ENCODE results near the gene RERE. TPM values are rescaled to one million over a fixed set of nuclear protein-coding genes. Genes with fewer than 3 reads are reported as not detected.
"Not testable (repeated sequence)": the region's sequence is repeated elsewhere in the genome, so short reads cannot be mapped to it uniquely, and the experiment has no call there.

Gene RERE
- total RNA-seq, 1 donor from 2014 or later = 141 TPM

DNA sequence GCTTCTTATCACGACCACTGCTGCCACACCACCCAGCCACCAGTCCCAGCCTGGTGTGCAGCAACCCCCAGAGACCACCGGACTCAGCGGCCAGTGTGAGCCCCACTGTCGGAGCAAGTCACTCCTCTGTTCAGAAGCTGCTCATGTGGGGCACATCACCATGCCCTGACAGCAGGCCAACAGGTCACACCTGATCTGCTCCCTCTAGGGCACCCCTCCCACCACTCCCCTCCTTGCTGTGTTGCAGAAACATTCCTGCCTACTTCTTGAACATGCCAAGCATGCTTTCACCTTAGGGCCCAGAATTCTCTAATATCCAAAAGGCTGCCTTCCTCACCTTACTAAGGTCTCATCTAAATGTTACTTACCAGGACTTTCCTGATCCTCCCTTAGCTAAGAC is 353.1 kb downstream of the RERE start:
- no peak for DNase-seq (ENCODE audit: extremely low read depth, low read depth, low spot score)

- DNase-seq (ENCODE audit: extremely low read depth, low read depth, low spot score) = peak; percentile 41
Measured at GRCh38 chr1:8463144-8463927, 354.1 kb downstream of the RERE start.

DNA sequence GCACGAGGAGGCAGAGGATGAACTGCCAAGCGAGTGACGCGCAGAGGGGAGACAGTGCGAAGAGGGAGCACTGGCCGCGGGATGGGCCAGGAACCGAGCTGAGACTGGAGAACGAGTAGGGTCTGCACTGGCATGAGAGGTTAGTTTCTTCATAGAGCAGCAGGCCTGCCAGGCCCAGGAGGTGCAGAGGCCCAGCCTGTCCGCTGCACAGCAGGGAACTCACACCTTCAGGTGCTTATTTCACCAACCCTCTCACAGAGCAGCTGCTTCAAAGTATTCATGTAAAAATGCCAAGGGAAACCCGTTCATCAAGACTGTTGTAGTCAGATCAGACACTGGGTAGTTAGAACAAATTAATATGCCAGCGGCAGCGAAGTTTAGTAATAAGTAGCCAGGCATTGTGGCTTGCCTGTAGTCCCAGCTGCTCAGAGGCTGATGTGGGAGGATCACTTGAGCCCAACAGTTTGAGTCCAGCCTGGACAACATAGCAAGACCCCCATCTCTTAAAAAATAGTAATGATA is 355.0 kb downstream of the RERE start:
- DNase-seq (ENCODE audit: extremely low read depth, low read depth, low spot score) = no peak

GRCh38 chr1:8461351-8462110 is 355.9 kb downstream of the RERE start:
- DNase-seq (ENCODE audit: extremely low read depth, low read depth, low spot score) = no peak

- DNase-seq (ENCODE audit: extremely low read depth, low read depth, low spot score) = no peak
Measured at GRCh38 chr1:8460784-8461183, 356.7 kb downstream of the RERE start.

DNA sequence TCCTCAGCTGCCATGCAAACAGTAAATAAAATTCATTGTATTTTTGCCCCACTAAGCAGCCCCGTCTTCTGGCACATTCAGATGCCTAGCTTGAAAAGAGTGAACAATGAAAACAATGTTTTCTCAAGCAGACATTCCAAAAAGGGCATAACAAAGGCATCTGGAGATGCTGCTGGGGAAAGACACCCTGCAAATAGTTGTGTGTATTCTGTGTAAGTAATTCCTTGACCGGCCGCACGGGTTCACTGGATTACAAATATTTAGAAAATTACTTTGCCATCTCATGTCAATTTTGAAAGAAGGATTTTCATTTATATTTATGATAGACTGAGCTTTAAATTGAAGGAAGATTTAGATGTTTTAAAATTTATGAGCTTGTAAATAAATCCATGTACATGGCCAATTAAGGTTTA is 357.3 kb downstream of the RERE start:
- DNase-seq (ENCODE audit: extremely low read depth, low read depth, low spot score) = no peak

DNA sequence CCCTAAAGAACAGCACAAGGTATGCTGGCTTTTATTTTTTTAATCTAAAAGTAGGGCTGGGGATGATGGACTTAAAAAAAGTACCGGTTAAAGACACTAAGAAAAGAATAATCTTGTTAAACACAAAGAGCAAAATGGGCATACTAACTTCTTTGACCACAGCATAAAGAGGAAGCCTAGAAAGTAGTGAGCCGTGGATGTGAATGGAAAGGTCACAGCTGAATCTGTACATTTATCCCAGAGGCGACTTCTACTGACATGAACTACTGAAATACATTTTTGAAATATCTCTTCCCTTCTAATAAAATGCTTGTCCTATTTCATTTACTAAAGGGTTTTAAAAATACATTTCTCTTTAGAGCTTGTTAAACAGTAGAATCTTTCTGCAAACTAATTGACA is 358.8 kb downstream of the RERE start:
- no peak for DNase-seq (ENCODE audit: extremely low read depth, low read depth, low spot score)

GRCh38 chr1:8457760-8458381 is 359.6 kb downstream of the RERE start:
- no peak for DNase-seq (ENCODE audit: extremely low read depth, low read depth, low spot score)

DNA sequence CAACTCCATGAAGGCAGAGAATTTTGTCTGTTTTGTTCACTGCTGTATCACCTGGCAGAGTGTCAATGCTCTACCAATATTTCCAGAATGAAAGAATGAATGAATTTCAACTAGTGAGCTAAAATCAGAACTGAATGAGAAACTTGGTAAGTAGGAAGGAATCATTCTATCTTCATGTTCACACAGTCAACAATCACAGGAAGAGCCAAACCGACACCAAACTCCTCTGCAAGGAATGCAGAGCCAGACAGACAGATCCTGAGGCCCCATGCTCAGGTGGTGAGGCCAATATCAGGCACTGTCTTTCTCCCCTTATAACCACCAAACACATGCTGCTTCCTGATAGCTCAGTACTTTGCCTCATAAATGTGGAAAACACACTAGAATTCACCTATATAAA is 360.4 kb downstream of the RERE start:
- DNase-seq (ENCODE audit: extremely low read depth, low read depth, low spot score) = no peak

GRCh38 chr1:8456308-8456912 is 361.0 kb downstream of the RERE start:
- DNase-seq (ENCODE audit: extremely low read depth, low read depth, low spot score) = no peak

DNA sequence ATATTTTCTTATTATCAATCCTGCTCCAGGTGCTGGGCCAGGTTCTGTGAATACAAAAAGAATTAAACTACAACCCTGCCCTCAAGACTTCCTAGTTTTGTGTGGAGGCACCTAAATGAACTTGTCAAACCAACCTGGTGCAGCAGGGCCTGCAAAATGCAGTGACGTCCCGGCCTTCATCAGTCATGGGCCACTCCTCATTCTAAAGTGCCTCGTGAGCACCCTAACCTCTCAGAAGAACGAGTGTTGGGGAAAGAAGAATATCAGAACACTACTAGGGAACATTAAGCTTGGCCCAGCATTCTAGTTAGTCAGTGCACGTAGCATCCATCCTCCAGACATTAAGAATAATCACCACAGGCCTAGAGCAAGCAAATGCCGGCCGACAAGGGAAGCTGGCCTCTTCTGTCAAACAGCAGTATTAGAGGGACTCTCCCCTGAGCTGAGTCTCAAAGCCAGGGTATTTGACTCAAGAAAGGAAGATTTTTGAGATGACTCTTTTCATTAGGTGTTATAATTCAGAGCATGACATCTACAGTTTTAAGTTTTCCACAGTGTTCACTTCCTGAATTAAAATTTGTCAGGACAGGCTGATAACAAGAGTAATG is 361.6 kb downstream of the RERE start:
- DNase-seq (ENCODE audit: extremely low read depth, low read depth, low spot score) = no peak

DNA sequence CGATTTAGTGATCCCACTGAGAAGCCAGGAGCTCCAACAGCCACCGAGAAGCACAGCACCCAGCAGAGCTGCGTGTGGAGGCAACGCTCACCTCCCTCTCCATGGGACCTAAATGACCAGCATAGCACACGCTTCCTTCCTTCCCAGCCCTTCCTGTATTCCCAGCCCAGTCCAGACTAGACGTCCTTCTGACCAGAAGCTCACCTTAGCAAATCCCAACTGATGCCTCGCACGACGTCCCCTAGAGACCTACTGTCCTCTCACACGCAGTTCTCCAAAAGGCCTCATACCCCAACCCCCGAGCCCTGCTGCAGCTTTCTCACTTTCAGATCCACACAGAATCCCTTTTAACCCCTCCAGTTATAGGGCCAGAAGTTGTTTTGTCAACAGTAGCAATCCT is 367.1 kb downstream of the RERE start:
- DNase-seq (ENCODE audit: extremely low read depth, low read depth, low spot score) = no peak

DNA sequence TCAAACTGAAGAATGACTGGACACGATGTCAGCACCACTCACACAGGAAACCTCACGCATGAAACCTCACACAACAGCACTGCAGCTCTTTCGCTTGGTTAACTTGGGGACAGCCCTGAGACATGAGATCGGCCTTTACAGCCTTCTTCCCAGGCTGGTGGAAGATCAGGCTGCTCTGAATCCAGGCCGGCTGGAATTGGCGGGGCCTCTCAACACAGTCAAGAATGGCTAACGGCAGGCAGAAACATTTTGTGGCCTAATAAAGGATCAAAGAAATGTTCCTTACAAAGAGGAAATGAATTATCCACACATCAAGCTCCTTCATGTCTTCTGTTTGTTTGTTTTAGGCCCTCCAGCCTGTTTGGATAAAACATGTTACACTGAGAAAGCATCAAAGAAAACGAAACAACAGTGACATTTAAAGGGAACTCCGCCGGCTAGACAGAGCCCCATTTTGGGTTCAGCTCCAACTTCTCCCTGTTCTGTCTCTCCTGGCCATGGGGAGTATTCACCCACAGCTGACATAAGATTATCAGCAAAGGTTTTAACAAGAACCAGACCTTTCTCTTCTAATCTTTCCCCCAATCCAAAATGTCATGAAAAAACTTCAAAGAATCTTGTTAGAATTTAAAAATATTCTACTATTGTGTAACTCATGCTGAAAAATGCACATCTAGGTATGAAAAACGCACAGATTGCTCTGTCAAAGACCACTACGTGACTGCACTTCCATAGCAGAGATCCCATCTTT is 368.4 kb downstream of the RERE start:
- no peak for DNase-seq (ENCODE audit: extremely low read depth, low read depth, low spot score)

DNA sequence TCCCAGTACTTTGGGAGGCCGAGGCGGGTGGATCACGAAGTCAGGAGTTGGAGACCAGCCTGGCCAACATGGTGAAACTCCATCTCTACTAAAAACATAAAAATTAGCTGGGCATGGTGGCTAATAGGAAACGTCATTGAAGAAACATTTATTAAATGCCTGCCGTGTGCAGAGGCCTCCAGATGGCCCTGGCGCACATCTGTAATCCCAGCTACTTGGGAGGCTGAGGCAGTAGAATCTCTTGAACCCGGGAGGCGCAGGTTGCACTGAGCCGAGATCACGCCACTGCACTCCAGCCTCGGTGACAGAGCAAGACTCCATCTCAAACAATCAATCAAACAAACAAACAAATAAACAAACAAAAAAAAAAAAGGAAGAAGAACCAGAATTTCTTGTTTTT is 368.9 kb downstream of the RERE start:
- not testable (repeated sequence) for DNase-seq (ENCODE audit: extremely low read depth, low read depth, low spot score)

DNA sequence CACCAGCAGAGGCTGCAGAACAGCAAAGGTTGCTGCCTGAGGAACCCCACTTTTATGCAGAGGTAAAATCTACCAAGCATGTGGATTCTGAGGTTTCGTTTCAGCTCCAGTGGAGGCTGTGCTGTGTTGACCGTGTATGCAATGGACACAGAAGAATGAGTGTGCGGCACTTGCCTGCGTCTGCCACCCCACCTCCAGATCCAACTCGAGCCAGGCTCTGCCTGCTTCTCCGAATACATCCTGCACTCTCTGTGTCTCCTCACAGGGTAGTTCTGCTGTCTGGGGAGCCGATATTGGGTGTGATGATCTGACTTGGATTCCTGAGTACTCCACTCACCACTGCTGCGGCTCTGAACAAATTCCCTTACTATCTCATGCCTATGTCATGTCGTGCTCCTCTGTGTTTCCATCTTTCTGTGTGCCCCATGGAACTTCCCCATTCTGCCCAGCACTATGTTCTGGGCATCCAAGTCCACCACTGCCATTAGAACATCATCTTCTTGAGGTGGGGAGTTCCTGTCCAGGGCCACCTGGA is 369.8 kb downstream of the RERE start:
- no peak for DNase-seq (ENCODE audit: extremely low read depth, low read depth, low spot score)

- not testable (repeated sequence) for DNase-seq (ENCODE audit: extremely low read depth, low read depth, low spot score)
Measured at GRCh38 chr1:8446119-8446518, 371.3 kb downstream of the RERE start.

GRCh38 chr1:8443558-8444194 is 373.8 kb downstream of the RERE start:
- DNase-seq (ENCODE audit: extremely low read depth, low read depth, low spot score) = no peak

DNA sequence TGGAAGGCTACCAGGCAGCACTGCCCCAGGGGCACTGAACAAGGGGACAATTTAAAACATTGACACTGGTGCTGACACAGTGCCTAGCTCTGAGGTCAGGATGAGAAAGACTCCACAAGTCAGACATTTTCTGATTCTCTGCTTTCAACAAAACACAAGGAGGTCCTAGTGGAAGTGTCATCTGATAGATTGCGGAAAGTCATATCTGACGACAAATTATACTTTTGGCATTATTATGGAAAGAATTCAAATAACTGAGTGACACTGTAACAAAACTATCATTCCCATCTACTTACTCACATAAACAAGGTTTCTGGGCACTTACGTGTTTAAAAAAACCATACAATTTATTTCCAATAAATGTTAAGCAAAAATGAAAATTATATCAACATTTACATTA is 376.0 kb downstream of the RERE start:
- no peak for DNase-seq (ENCODE audit: extremely low read depth, low read depth, low spot score)

DNA sequence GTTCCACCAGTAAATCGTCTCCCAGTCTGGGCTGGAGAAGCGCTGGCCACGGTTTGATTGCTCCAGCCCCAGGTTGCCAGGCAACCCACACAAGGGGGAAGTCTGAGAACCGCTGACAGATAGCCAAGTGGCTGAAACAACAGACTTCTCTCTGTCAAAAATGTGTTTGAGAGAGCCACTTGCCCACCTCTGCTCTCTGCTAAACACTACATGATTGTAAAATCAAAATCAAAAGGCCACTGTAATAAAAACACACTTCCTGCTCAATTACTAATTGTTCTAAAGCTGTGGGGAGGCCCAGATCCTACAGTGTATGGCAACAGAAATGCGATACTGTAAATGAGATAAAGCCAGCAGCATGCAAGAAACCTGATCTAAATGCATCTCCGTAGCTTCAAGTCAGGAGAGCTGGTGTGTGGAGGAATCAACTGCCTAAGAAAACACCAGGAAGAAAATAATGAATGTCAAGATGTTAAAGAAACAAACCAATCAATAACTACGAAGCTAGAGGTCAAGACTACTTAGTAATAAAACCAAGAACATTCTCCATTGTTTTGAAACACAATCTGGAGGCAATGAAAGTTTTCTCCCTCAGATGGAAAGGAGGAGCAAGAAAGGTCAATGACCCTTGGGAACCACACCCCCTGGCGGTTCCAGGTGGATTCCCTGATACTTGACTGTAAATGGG is 378.3 kb downstream of the RERE start:
- no peak for DNase-seq (ENCODE audit: extremely low read depth, low read depth, low spot score)
